ENCODE results near the gene FKBP9.
A peak's percentile ranks its signal among the peaks of the same experiment; 100 is the strongest.
"Not testable (repeated sequence)": the region's sequence is repeated elsewhere in the genome, so short reads cannot be mapped to it uniquely, and the experiment has no call there.

The FKBP9 gene

GRCh38 chr7:32952876-32953275 is 4.4 kb upstream of the FKBP9 start:
- no peak overlapping the region for H3K4me3 ChIP-seq (ENCODE audit: low read depth, low read length)
- TF ChIP-seq CTCF (IDR thresholded peaks at IDR 0.05; ENCODE audit: low read depth, low read length, missing control alignments), result no peak
- DNase-seq (ENCODE audit: low read depth), result no peak

DNA sequence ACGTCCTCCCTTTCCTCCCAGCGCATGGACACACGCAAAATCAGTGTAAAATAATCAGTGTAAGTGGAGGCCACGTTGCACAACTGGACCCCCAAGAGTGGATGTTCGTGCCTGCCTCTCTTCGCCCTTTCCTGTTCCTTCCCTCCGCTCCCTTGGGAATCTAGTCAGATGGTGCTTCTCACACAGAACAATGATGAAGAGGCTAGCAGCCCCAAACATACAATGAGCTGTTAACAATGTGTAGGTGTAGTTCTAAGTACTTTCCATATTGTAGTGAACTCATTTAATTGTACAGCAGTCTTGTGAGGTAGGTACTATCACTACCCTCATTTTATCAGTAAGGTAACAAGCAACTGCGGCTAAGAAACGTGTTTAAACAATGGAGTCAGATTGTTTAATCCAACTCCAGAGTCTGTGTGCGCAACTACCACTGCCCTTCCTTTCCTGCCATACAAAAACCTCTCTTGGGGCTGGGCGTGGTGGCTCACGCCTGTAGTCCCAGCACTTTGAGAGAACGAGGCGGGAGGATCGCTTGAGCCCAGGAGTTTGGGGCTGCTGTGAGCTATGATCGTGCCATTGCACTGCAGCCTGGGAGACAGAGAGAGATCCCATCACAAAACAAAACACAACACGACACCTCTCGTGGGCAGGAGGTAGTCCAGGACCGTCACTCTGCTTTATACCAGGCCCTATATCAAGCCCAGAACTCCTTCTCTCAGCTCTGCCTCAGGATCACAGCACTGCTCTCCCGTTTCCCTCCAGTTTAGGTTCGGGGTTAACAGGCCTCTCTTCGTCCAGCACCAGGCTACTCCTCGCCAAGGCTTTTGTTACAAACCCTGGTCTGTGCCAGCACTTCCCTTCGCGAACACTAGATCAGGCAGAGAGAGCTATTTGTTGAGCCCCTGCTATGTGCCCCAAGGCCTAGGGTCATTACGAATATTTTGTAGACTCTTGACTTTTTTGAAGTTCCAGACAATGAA is 1.1 kb downstream of the FKBP9 start:
- peak overlapping the region; percentile 69 for H3K4me3 ChIP-seq (ENCODE audit: low read depth, low read length)
- no peak for TF ChIP-seq CTCF (IDR thresholded peaks at IDR 0.05; ENCODE audit: low read depth, low read length, missing control alignments)
- DNase-seq (ENCODE audit: low read depth), result no peak

DNA sequence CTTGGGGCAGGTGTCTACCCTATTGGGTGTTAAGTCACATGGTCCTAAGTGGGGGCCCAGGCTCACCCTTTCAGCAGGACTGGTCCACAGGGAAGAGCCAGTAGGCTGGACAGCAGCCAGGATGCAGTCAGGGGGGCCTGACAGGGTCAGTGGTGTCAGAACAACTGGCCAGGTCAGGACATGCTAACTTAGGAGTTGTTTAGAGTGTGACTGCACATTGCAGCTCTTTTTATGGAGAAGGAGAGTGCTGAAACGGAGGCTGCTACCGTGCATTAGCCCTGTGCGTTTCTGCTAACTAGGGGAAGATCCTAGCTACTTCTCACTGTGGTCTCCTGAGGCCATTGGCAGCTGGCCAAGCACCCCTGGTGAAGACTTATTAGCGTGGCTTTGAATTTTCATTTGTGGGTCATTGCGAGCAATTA is 6.7 kb downstream of the FKBP9 start:
- H3K4me3 ChIP-seq (ENCODE audit: low read depth, low read length); DNase-seq (ENCODE audit: low read depth): not testable (repeated sequence)

DNA sequence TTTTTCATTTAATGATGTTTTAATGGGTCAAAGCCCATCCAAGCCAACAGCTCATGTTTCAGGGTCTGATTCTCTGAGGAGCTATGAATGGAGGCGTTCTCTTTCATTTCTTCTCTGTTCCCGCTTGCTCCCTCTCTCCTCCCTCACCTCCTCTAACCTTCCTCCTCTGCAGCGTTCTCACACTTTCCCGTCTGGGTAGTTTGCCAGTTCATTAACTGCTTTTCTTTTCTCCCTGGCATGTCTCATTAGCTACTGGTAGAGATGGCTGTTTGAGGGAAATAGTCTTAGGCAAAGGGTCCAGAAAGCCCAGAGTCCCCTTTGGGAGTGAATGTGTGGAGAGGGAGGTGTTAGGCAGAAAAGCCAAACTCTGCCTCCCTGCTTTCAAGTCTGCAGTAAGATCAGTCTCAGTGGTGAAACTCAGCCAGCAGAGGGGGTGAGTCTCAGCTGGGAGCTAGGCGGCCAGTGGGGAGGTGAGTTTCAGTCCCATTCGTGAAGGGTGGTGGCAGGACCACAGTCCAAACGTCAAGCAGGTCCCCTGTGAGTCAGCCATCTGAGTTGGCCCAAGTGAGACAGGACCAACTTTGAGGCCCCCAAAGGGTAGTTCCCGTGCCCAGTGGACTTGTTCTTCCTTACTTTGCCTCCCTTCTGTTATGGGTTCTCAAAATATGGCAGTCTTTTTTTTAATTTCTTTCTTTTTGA is 7.4 kb downstream of the FKBP9 start:
- peak; percentile 29 for TF ChIP-seq CTCF (IDR thresholded peaks at IDR 0.05; ENCODE audit: low read depth, low read length, missing control alignments)
- DNase-seq (ENCODE audit: low read depth); H3K4me3 ChIP-seq (ENCODE audit: low read depth, low read length): not testable (repeated sequence)

- H3K4me3 ChIP-seq (ENCODE audit: low read depth, low read length); DNase-seq (ENCODE audit: low read depth): not testable (repeated sequence)
Observed at GRCh38 chr7:32966489-32967267, 9.4 kb downstream of the FKBP9 start.

DNA sequence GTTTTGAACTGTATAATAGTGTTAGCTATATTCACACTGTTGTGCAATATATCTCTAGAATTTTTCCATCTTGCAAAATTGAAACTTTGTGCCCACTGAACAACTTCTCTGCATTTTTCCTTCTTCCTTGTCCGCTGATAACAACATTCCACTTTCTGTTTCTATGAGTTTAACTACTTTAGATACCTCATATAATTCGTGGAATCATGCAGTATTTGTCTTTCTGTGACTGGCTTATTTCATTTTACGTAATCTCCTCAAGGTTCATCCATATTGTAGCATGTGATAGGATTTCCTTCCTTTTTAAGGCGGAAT is 10.0 kb downstream of the FKBP9 start:
- H3K4me3 ChIP-seq (ENCODE audit: low read depth, low read length); DNase-seq (ENCODE audit: low read depth): not testable (repeated sequence)

DNA sequence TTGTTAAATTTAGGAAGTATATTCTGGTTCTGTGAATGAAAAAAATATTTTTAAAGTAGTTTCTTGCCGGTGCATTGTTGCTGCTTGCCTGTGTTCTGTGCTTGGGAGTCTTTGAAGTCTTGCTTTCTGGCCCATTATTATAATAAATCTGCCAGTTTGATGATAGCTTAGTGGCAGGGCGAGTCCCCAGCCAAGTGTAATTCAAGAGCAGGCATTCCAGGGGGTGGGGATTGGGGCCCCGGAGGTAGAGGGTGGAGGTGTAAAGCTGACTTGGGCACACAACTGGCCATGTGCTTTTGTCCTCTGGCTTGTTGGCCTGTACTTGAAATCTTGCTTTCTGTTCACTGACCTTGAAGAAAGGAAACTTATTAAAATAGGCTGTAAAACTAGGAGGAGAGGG is 14.7 kb downstream of the FKBP9 start:
- not testable (repeated sequence) for DNase-seq (ENCODE audit: low read depth); H3K4me3 ChIP-seq (ENCODE audit: low read depth, low read length)

DNA sequence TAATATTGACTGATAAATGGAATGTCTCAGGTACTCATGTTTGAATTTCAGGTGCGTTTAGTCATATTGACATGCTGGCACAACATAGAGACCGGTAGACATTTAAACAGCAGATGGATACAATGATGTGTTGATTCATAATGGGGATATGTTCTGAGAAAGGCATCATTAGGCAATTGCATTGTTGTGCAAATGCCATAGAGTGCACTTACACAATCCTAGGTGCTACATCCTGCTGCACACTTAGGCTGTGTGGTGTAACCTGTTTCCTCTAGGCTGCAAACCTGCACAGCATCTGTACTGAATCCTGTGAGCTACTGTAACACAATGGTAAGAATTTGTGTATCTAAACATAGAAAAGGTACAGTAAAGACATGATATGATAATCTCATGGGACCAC is 19.9 kb downstream of the FKBP9 start:
- DNase-seq (ENCODE audit: low read depth); H3K4me3 ChIP-seq (ENCODE audit: low read depth, low read length): not testable (repeated sequence)

DNA sequence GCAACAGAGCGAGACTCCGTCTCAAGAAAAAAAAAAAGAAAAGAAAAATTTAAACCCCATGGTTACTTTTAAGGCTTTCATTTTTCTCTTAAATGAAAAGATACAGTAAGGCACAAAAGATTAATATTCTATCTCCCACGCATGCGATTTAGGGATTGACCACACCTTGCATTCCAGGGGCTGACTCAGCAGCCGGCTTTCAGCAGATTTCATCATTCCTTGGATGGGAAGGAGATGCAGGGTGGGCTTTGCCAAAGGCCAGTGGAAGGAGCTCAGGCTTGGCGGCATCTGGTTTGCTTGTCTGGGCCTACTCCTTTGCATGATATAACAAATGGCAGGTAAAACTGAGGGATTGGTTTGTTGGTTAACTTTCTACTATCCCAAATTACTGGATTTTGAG is 22.0 kb downstream of the FKBP9 start:
- H3K4me3 ChIP-seq (ENCODE audit: low read depth, low read length); DNase-seq (ENCODE audit: low read depth): not testable (repeated sequence)

DNA sequence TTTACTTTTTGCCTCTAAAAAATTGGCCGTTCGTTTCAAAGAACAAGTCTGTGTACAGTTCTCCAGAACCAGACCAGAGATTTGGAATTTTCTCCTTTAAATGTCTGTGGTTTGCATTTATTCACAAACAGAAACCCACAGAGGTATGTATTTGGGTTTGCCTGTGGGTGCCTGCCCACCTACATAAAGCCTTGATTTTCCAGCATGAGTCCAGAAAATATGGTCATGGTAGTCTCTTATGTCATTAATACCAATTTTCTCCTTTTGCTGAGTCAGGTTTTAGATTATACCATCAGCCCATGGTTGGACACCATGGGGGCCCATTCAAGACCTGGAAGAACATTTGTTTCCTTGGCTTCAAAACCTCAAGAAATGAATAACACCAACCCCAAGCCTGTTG is 22.7 kb downstream of the FKBP9 start:
- not testable (repeated sequence) for H3K4me3 ChIP-seq (ENCODE audit: low read depth, low read length); DNase-seq (ENCODE audit: low read depth)

DNA sequence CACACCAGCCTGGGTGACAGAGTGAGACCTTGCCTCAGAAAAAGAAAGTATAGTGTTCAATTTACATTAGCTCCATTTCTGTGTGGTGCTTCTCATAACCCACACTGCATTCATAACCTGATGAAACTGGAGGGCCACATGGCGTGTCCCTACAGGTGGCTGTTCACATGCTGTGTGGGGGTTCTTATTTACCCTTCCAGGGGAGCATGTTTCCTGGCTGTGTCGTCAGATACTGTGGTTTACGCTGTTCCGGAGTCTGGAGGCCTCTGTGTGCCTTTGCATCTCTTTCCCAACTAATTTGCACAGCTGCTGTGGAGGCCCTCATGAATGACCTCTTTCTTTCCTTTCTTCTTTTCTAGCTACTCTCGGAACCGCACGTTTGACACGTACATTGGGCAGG is 30.9 kb downstream of the FKBP9 start:
- not testable (repeated sequence) for H3K4me3 ChIP-seq (ENCODE audit: low read depth, low read length)
- DNase-seq (ENCODE audit: low read depth), result peak; percentile 33

DNA sequence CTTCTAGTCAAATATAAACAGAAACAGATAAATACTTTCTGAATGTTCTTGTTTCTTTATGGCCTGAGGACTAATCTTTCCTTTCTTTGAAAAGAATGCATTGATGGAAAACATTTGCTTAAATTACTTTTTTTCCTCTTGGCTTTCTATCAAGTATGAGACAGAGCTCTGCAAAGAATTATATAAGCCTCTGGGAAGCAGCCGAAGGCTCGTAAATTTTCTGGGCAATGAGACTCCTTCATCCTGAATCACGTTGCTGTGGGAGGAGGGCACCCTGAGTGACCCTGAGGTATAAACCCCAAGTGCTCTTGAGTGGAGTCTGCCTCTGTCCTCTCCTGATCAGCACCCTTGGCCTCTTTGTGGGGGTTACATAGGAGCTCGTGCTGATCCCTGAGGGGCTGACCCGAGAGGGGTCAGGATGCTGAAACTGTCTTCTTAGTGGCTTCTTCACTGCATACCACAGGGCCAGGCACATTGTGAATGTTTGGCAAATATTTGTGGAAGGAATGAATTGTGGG is 33.9 kb downstream of the FKBP9 start:
- not testable (repeated sequence) for DNase-seq (ENCODE audit: low read depth); H3K4me3 ChIP-seq (ENCODE audit: low read depth, low read length)

DNA sequence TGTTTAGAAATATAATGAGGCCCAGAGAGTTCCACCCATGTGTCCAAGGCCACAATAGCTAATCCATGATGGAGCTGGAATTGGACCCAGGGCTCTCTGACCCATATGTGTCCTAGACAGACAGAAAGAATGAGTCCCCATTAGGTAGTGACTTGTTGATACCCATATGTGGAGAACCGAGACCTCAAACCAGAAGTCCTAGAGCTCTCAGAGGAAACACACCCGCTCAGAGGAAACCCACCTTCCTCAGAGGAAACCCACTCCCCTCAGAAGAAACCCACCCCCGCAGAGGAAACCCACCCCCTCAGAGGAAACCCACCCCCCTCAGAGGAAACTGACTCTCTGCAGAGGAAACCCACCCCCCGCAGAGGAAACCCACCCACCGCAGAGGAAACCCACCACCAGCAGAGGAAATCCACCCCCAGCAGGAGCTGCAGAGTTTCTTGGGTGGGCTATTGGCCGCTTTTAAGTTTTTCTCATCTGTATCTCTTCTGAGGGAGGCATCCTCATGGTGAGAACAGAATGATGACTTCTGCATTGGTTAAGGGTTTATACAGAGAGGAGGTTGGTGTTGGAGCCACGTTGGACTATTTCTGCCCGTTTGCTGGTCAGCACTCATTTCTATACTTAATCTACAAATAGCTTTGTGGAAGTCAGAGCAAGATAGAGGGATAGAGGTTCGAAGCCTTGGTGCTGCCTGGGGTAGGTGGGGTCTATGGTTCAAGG is 34.9 kb downstream of the FKBP9 start:
- H3K4me3 ChIP-seq (ENCODE audit: low read depth, low read length); DNase-seq (ENCODE audit: low read depth): not testable (repeated sequence)

- H3K4me3 ChIP-seq (ENCODE audit: low read depth, low read length); DNase-seq (ENCODE audit: low read depth): not testable (repeated sequence)
Observed at GRCh38 chr7:32992750-32993149, 35.5 kb downstream of the FKBP9 start.

Measured in GM12864 (cell line).